ENCODE results near the gene KIF19. TPM values are rescaled to one million over a fixed set of nuclear protein-coding genes. Genes with fewer than 3 reads are reported as not detected.

Gene KIF19
- total RNA-seq, 1 experiment from 2014 or later: 0.15 TPM

- Histone ChIP-seq H4K20me1 (ENCODE audit: insufficient read depth) (no peaks in the 10 kb centered on the region), H3K4me3 (replicated peaks in 1 of 2; ENCODE audit: low read depth in 1 of 2, low read length in 2 of 2) (no peak overlapping the region), H3K9me3 (ENCODE audit: control insufficient read depth in 1 of 2, insufficient read depth in 1 of 2, low read depth in 1 of 2, low read length in 2 of 2) (no peaks in the 10 kb centered on the region), H3K4me2 (ENCODE audit: low read length) (no peak overlapping the region), H3K4me1 (ENCODE audit: control insufficient read depth in 1 of 2, insufficient read depth in 2 of 2, low read length in 2 of 2) (peaks cover 19 to 32% of the 10 kb centered on the region in 2 experiments), H3K36me3 (ENCODE audit: control insufficient read depth in 1 of 2, insufficient read depth in 2 of 2, low read length in 2 of 2) (no peaks in the 10 kb centered on the region), H3K9me2 (ENCODE audit: insufficient read depth) (no peaks in the 10 kb centered on the region), H3K9ac (ENCODE audit: low read length) (no peak overlapping the region), H3K79me2 (ENCODE audit: insufficient read depth, low read length) (no peaks in the 10 kb centered on the region), H3K27ac (ENCODE audit: low read depth, low read length) (no peak overlapping the region), H3K27me3 (ENCODE audit: insufficient read depth, low read length) (no peaks in the 10 kb centered on the region), H2AFZ (ENCODE audit: low read depth, low read length, poor library complexity, severe bottlenecking) (no peak overlapping the region)
- no peak for ATAC-seq
- BruUV-seq (replicated peaks): no TSS peak
- intact Hi-C loops (cut with micrococcal nuclease): no loop called here
- TF ChIP-seq ZNF274 (IDR thresholded peaks at IDR 0.05; ENCODE audit: low read depth, low read length): no peak
- TF ChIP-seq SP1 (IDR thresholded peaks at IDR 0.05; ENCODE audit: low read depth): no peak
- TF ChIP-seq POLR2AphosphoS5 (IDR thresholded peaks at IDR 0.05; ENCODE audit: low read depth, low read length): no peak
- TF ChIP-seq EGR1 (IDR thresholded peaks at IDR 0.05; ENCODE audit: low read depth): no peak
- TF ChIP-seq CTCF (IDR thresholded peaks at IDR 0.05 in 2 of 3, conservative IDR thresholded peaks at IDR 0.05 in 1 of 3; ENCODE audit: borderline replicate concordance in 1 of 3, insufficient read depth in 1 of 3, low read depth in 2 of 3, low read length in 2 of 3): no peak
- no peak for TF ChIP-seq ZFX (IDR thresholded peaks at IDR 0.05)
- TF ChIP-seq FOSL1 (IDR thresholded peaks at IDR 0.05; ENCODE audit: low read depth): no peak
- no peak for TF ChIP-seq CEBPB (IDR thresholded peaks at IDR 0.05; ENCODE audit: low read depth)
- TF ChIP-seq CBX3 (IDR thresholded peaks at IDR 0.05; ENCODE audit: low read depth): no peak
- TF ChIP-seq TCF7L2 (IDR thresholded peaks at IDR 0.05; ENCODE audit: borderline replicate concordance, extremely low read depth, insufficient read depth, insufficient read length): no peak
- CTCF ChIA-PET: no interaction called here
- DNase-seq (ENCODE audit: low read depth, low spot score): no peak
- RAD21 ChIA-PET (ENCODE audit: low non-redundant PET in 1 of 2, low total read pairs in 2 of 2, uncharacterized antibody in 2 of 2, unreplicated experiment in 2 of 2): no interaction called here
- POLR2A ChIA-PET: no interaction called here
These were observed 57.1 kb downstream of the KIF19 start for GRCh38 chr17:74383141-74383540.
